ENCODE measurements around the gene CDH23. TPM values are rescaled to one million over a fixed set of nuclear protein-coding genes. Genes with fewer than 3 reads are reported as not detected.

The CDH23 gene
- total RNA-seq, 1 experiment from 2014 or later, result 0.07 TPM

DNA sequence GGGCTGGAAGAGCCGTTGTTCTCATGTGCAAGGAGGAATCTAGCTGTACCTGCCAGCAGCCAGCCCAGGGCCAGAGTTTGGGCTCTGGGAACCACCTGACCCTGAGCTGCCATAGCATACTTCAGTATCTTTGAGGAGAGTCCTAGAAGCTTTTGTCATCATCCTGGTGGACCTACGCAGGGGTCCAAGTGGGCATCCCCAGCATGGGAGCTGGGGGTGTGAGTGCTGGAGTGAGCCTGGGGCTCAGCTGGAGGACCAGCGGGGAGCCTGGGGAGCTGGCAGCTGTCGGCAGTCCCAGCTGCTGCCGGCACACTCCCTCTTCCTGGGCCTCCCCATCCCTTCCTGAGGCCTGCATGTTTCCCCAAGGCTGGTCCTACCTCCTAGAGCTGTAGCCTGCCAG is 290.4 kb downstream of the CDH23 start:
- no peak for DNase-seq
- intact Hi-C loops (cut with micrococcal nuclease; ENCODE audit: unreplicated experiment), result no loop called here
- no peak overlapping the region for H3K4me3 Mint-ChIP-seq (ENCODE audit: low read depth, unreplicated experiment)
- H3K4me1 Mint-ChIP-seq (ENCODE audit: low read depth, unreplicated experiment), result no peaks in the 10 kb centered on the region
- H3K27me3 Mint-ChIP-seq (ENCODE audit: unreplicated experiment), result peaks cover 61% of the 10 kb centered on the region
- TF ChIP-seq, protein P1, sequence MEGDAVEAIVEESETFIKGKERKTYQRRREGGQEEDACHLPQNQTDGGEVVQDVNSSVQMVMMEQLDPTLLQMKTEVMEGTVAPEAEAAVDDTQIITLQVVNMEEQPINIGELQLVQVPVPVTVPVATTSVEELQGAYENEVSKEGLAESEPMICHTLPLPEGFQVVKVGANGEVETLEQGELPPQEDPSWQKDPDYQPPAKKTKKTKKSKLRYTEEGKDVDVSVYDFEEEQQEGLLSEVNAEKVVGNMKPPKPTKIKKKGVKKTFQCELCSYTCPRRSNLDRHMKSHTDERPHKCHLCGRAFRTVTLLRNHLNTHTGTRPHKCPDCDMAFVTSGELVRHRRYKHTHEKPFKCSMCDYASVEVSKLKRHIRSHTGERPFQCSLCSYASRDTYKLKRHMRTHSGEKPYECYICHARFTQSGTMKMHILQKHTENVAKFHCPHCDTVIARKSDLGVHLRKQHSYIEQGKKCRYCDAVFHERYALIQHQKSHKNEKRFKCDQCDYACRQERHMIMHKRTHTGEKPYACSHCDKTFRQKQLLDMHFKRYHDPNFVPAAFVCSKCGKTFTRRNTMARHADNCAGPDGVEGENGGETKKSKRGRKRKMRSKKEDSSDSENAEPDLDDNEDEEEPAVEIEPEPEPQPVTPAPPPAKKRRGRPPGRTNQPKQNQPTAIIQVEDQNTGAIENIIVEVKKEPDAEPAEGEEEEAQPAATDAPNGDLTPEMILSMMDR (IDR thresholded peaks at IDR 0.05; ENCODE audit: unreplicated experiment), result no peak
- no peak overlapping the region for H3K27ac Mint-ChIP-seq (ENCODE audit: unreplicated experiment)
- H3K36me3 Mint-ChIP-seq (ENCODE audit: insufficient read depth, unreplicated experiment), result no peaks in the 10 kb centered on the region
- peaks cover 4% of the 10 kb centered on the region for H3K9me3 Mint-ChIP-seq (ENCODE audit: low read depth, unreplicated experiment)
- no TSS peak for BruUV-seq (replicated peaks)
- CTCF ChIA-PET, result no interaction called here

DNA sequence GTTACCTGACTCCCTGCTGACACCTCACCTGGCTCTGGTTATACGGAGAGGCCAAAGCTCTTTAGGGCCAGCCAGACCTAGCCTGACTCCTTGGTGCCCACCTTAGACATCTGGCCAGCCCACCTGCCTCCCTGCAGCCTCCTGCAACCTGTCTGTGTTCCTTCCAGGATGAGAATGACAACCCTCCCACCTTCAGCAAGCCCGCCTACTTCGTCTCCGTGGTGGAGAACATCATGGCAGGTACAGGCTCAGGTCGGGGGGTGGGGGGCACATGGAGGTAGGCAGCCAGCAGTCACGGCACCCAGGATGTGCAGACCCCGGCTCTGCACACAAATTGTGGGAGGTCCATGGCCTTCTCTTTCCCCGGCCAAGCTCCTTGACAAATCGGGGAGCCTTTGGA is 290.8 kb downstream of the CDH23 start:
- DNase-seq, result no peak

DNA sequence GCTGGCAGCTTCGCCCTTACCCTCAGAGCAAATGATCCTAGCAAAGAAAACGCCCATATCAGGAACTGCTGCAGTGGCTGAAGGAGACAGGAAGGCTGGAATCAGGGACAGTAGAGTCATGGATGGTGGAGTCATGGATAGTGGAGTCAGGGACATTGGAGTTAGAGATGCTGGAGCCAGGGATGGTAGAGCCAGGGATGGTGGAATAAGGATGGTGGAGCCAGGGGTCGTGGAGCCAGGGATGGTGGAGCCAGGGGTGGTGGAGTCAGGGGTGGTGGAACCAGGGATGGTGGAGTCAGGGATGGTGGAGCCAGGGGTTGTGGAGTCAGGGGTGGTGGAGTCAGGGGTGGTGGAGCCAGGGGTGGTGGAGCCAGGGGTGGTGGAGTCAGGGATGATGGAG is 291.5 kb downstream of the CDH23 start:
- CTCF ChIA-PET, result no interaction called here
- H3K4me1 Mint-ChIP-seq (ENCODE audit: low read depth, unreplicated experiment), result no peaks in the 10 kb centered on the region
- no peaks in the 10 kb centered on the region for H3K36me3 Mint-ChIP-seq (ENCODE audit: insufficient read depth, unreplicated experiment)
- intact Hi-C loops (cut with micrococcal nuclease; ENCODE audit: unreplicated experiment), result no loop called here
- no peak overlapping the region for H3K4me3 Mint-ChIP-seq (ENCODE audit: low read depth, unreplicated experiment)
- H3K27ac Mint-ChIP-seq (ENCODE audit: unreplicated experiment), result peak overlapping the region; percentile 46
- DNase-seq, result no peak
- TF ChIP-seq, protein P1 (IDR thresholded peaks at IDR 0.05; ENCODE audit: unreplicated experiment), result no peak
- BruUV-seq (replicated peaks), result no TSS peak
- peaks cover 4% of the 10 kb centered on the region for H3K9me3 Mint-ChIP-seq (ENCODE audit: low read depth, unreplicated experiment)
- peaks cover 49% of the 10 kb centered on the region for H3K27me3 Mint-ChIP-seq (ENCODE audit: unreplicated experiment)

More for the DNA sequence above, 290.8 kb downstream of the CDH23 start:
- H3K27me3 Mint-ChIP-seq (ENCODE audit: unreplicated experiment), result peaks cover 57% of the 10 kb centered on the region
- no peak overlapping the region for H3K4me3 Mint-ChIP-seq (ENCODE audit: low read depth, unreplicated experiment)
- H3K27ac Mint-ChIP-seq (ENCODE audit: unreplicated experiment), result no peak overlapping the region
- TF ChIP-seq, protein P1 (IDR thresholded peaks at IDR 0.05; ENCODE audit: unreplicated experiment), result no peak
- CTCF ChIA-PET, result no interaction called here
- no peaks in the 10 kb centered on the region for H3K4me1 Mint-ChIP-seq (ENCODE audit: low read depth, unreplicated experiment)
- intact Hi-C loops (cut with micrococcal nuclease; ENCODE audit: unreplicated experiment), result no loop called here
- H3K36me3 Mint-ChIP-seq (ENCODE audit: insufficient read depth, unreplicated experiment), result no peaks in the 10 kb centered on the region
- H3K9me3 Mint-ChIP-seq (ENCODE audit: low read depth, unreplicated experiment), result peaks cover 4% of the 10 kb centered on the region
- no TSS peak for BruUV-seq (replicated peaks)

DNA sequence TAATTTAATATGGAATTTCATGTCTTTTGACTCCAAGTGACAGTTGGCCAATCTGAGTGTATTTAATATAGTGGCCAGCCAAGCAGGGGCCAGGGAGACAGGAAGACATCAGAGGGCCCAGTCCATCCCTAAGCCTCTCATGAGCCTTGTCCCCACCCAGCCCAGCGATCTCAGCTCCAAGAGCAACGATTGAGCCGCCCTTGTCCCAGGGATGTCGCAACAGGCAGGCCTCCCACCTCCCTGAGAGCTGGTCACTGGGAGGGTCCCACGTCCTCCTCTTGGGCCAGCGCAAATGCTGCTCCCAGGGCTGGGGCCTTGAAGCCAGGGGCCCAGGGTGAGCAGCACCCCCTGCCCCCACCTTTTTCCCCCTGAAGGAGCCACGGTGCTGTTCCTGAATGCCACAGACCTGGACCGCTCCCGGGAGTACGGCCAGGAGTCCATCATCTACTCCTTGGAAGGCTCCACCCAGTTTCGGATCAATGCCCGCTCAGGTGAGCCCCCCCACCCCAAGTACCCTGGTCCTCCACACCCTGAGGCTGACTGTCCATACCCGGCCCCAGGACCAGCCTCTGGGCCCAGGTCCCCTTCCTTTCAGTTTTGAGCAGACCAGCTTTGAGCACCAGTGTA is 293.5 kb downstream of the CDH23 start:
- no peak overlapping the region for H3K27ac Mint-ChIP-seq (ENCODE audit: unreplicated experiment)
- TF ChIP-seq, protein P1 (IDR thresholded peaks at IDR 0.05; ENCODE audit: unreplicated experiment), result no peak
- intact Hi-C loops (cut with micrococcal nuclease; ENCODE audit: unreplicated experiment), result loop anchor here (10.0 kb wide), 1 partner anchor 125 kb away; no protein-coding TSS in a partner anchor
- H3K4me1 Mint-ChIP-seq (ENCODE audit: low read depth, unreplicated experiment), result peaks cover 8% of the 10 kb centered on the region
- peaks cover 4% of the 10 kb centered on the region for H3K9me3 Mint-ChIP-seq (ENCODE audit: low read depth, unreplicated experiment)
- BruUV-seq (replicated peaks), result no TSS peak
- CTCF ChIA-PET, result no interaction called here
- no peak overlapping the region for H3K4me3 Mint-ChIP-seq (ENCODE audit: low read depth, unreplicated experiment)
- H3K36me3 Mint-ChIP-seq (ENCODE audit: insufficient read depth, unreplicated experiment), result no peaks in the 10 kb centered on the region
- no peak for DNase-seq
- peaks cover 32% of the 10 kb centered on the region for H3K27me3 Mint-ChIP-seq (ENCODE audit: unreplicated experiment)
